ENCODE results near the gene TM6SF1. TPM values are rescaled to one million over a fixed set of nuclear protein-coding genes. Genes with fewer than 3 reads are reported as not detected.
A peak's percentile ranks its signal among the peaks of the same experiment; 100 is the strongest.
"Not testable (repeated sequence)": the region's sequence is repeated elsewhere in the genome, so short reads cannot be mapped to it uniquely, and the experiment has no call there.

TM6SF1 gene
- polyA plus RNA-seq (ENCODE audit: insufficient read length in 4 of 4), result 1 to 10 TPM; 1.8 to 2.4 (median 2.0) TPM

DNA sequence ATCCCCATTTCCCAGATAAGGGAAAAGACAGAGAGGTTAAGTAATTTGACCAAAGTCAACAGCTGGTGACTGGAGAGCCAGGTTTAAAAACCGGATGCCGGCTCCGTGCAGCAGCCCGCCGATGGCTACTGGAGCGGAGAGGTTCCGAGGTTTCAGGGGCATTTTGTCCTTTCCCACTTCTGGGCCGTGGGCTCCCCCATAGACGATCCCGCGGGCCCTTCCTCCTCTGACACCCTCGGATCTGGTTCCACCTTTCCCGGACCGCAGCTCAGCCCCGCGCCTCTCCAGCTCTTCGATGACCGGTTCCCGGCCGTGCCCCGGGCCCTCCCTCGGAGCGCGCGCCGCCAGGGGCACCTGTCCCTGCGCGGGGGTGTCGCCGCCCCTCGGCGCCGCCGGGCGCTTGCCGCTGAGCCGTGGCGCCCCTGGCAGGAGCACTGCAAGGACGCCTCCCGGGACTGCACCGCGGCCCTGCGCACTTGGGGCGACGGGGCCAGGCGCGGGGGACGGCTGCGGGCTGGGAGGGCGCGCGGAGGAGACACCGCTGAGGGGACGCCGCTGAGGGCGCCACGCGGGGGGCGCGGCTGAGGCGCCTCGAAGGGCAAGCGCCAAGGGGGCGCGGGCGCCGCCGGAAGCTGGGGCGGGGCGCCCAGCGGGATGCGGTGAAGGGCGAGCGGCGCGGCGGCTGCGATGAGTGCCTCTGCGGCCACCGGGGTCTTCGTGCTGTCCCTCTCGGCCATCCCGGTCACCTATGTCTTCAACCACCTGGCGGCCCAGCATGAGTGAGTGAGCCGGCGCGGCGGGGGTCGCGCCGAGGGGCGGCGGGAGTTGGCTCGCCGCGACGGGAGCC is at the start of gene TM6SF1:
Gene TM6SF1 (plus strand): TSS at position 652 of the 847 bp plus-strand sequence. CDS start 36 bp downstream, at position 688.
- no peak for DNase-seq (ENCODE audit: low read depth in 4 of 4, low spot score in 3 of 4)

DNA sequence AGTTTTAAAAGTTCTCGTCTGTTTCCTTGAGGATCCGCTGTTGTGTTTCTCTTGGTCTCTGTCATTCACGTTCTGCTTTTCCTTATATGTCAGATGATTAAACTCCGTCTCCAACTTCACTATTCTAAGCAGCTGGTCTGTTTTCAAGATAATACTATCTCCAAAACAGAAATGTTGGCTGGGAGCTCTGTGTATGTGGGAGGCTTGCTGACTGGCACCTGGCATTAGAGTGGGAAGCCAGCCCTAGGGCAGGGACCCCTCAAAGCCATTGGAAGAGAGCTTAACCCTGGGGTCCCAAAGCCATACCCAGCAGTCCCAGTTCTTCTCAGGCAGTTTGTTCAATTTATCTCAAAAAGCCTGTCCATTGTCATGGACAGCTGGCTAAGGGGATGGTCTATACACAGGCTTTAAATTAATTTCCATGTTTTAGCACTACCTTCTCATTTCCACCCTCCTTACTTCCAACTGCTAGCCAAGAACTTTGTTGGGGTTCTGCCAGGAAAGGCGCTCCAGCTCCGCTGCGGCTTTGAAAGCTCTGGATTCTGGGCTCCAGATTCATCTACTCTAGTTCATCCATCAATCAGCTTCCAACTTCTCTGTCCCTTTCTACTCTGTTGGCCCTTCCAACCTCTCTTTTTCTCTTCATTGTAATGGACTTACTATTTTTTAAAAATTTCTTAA is 49.6 kb upstream of the TM6SF1 start:
- no peak for DNase-seq (ENCODE audit: low read depth in 4 of 4, low spot score in 3 of 4)

DNA sequence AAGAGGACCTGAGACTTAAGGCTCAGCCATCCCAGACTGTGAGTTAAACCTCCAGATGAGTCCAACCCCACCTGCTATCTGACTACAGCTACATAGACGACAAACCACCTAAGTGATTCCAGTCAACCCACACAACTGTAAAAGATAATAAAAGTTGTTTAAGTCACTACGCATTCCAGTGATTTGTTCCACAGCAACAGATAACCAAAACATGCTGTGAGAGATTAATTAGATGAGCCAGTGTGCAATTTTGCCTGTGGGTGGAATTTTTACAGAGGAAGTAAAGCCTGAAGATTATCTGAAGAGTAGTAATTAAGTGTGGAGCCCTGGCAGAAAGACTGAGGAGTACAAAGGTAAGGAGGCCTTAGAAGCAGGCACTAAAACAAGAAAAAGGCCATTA is 45.8 kb upstream of the TM6SF1 start:
- DNase-seq (ENCODE audit: low read depth in 4 of 4, low spot score in 3 of 4), result peak in 1 of 4 donors; percentile 16

DNA sequence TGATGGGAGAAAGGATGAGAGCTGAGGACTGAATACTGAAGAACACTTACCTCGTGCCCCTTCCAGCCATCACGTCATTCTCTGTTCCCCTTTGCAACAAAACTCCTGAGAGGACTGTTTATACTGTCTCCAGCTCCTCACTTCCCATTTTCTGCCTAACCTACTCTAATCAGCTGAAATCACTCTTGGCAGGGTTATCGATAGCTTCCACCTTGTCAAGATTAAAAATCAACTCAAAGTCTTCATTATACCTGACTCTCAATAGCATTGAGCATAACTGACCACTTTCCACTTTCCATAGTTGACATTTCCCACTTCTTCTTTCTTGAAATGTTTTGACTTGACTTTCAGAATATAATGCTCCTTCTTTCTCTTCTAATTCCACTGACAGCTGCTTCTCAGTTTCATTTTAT is 44.7 kb upstream of the TM6SF1 start:
- no peak for DNase-seq (ENCODE audit: low read depth in 4 of 4, low spot score in 3 of 4)

DNA sequence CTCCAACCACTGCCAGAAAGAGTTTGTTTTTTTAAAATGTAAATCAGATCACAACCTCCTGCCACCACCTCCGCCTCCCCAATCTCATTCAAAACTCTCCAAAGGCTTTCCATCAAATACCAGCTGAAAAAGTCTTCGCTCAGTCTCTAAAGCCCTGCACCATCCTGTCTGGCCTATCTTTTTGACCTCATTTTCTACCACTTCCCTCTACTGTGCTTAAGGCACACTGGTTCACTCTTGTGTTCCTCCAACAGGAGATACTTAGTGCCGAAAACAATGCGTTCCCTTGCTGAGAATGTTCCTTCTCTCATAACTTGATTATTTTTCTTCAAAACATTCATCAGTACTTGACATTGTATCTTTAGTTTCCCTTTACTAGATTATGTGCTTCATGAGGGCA is 43.9 kb upstream of the TM6SF1 start:
- no peak for DNase-seq (ENCODE audit: low read depth in 4 of 4, low spot score in 3 of 4)

DNA sequence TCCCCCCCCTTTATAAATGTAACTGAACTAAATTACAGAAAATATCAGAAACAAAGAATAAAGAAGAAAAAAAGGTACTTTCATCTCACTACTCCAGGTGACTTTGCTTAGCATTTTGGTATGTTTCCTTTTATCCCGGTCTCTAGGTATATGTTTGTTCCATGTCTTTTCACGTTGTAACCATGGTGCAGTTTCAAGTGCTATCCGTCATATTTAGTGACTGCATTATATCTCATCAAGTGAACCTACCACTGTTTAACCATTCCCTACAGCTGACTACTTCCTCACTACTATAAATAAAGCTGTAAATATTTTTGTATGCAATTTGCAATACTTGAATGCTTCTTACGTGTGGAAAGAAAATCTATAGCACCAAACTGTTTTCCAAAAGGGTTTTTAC is 42.6 kb upstream of the TM6SF1 start:
- DNase-seq (ENCODE audit: low read depth in 4 of 4, low spot score in 3 of 4), result no peak

DNA sequence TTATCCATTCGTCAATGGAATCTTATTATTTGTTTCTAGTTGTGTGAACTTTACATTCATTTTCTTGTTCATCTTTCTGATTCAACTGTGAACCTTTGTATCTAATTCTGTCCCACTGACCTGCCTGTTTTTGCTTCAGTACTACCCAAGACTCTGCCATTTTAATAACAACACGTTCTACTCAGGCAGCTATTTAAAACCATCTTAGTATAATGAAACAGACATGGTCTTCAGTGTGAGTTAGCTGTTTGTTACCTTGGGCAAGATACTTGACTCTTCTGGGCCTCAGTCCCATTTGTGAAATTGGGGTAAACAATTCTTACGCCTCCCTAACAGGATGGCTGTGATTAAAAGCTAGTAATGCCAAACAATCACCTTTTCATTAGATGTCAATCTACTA is 42.0 kb upstream of the TM6SF1 start:
- no peak for DNase-seq (ENCODE audit: low read depth in 4 of 4, low spot score in 3 of 4)

DNA sequence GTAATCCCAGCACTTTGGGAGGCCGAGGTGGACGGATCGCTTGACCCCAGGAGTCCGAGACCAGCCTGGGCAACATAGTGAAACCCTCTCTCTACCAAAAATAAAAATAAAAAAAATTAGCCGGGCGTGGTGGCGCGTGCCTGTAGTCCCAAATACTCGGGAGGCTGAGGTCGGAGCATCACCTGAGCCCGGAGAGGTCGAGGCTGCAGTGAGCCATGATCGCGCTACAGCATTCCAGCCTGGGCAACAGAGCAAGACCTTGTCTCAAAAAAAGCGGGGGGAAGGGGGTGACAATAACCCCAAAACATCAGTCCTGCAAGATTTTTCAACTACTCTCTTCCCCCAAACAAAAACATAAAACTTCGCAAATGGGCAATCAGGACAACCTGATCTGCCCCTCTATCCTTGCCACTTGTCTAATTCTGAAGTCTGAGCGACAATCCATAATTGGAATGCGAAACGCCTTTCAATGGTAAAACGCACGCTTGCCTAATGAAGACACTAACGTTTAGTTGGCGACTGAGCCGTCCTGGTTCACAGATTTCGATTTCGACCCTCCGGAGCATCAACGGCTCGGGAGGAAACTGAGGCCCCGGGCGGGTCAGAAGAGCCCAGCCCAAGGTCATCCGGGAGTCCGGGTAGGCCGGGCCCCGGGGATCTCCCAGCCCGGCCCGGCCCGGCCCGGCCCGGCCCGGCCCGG is 41.3 kb upstream of the TM6SF1 start:
- peak in 2 of 4 donors; percentile 6 to 12 for DNase-seq (ENCODE audit: low read depth in 4 of 4, low spot score in 3 of 4)

DNA sequence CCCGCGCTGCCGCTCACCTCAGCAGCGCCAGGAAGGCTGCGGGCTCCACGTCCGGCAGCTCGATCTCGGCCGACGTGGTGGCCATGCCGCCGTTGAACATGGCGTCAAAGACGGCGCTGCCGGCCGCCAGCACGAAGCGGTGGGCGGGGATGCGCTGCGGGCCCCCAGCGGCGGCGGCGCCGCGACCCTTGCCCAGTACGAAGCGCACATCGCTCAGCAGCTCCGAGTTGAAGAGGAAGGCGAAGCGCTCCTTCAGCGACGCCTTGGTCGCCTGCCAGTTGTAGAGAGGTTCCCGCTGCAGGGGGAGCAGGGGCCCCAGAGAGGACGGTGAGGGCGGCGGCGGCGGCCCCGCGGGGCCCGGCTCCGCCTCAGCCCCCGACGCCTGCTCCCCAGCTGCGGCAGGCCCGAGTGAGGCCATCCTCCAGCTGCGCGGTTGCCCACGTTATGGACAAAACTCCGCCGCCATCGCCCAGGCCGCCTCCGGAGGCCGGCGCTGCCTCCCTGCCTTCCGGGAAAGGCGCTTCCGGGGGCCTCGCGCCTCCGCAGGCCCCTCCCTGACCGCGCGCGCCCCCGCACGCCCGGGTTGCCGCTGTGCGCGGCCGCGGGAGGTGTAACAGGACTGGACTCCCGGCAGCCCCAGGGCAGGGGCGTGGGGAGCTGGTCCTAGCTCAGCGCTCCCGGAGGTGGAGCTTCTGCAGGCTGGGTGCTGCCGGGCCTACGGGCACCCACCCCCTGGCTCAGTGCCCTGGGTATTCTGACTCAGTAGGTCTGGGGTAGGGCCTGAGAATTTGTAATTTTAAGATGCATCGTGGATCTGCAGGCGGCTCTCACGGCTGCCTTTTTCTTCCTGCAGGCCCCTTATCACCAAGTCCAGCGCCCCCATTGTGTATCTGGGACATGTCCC is 40.5 kb upstream of the TM6SF1 start, which contains the start of gene BTBD1:
Gene BTBD1 (minus strand): TSS at position 519 of the 904 bp plus-strand sequence. CDS start 101 bp downstream, at position 418.
- DNase-seq (ENCODE audit: low read depth in 4 of 4, low spot score in 3 of 4), result peak; percentile 77 to 83 (median 80)

DNA sequence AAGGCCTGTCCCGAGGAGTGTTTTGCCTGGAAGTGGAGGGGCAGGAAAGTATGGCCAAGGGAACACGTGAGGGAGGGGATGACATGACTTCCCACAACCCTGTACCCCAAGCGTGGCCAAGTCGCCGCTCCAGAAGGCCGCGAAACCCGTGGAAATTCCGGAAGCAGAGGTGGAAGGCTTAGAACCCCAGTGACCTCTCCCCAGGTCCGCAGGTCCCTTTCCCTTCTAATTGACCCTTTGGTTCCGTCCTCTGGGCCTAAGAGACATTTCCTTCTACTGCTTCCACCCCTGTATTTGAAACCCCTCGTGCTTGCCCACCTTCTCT is 39.8 kb upstream of the TM6SF1 start:
- no peak for DNase-seq (ENCODE audit: low read depth in 4 of 4, low spot score in 3 of 4)

DNA sequence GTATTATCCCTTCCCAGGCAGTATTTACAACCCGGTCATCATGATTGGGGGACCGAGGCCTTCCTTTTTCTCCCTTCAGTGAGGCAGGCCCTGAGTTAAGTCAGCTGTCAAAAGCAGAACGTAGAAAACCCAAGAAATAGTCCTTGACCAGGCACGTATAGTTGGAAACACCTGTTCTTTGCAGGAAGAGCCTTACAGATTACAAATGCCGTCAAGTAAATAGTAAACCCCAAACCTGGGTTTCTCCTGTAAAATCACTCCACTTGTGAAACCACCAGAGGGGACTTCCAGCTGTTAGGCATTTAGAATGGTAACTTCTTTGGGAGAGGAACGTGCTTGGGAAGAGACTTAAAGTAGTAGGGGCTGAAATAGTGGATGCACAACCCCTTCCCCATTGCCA is 39.4 kb upstream of the TM6SF1 start:
- DNase-seq (ENCODE audit: low read depth in 4 of 4, low spot score in 3 of 4), result no peak

DNA sequence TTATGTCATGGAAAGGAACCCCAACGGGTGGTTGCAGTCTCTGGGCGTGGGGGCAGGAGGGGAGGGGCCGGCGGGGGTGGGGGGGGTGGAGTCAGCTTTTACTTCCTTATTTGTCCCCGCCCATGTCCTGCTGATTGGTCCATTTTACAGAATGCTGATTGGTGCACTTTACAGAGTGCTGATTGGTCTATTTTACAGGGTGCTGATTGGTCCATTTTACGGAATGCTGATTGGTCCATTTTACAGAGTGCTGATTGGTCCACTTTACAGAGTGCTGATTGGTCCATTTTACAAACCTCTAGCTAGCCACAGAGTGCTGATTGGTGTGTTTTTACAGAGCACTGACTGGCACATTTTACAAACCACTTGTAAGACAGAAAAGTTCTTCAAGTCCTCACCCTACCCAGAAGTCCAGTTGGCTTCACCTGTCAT is 38.2 kb upstream of the TM6SF1 start:
- DNase-seq (ENCODE audit: low read depth in 4 of 4, low spot score in 3 of 4), result not testable (repeated sequence)

DNA sequence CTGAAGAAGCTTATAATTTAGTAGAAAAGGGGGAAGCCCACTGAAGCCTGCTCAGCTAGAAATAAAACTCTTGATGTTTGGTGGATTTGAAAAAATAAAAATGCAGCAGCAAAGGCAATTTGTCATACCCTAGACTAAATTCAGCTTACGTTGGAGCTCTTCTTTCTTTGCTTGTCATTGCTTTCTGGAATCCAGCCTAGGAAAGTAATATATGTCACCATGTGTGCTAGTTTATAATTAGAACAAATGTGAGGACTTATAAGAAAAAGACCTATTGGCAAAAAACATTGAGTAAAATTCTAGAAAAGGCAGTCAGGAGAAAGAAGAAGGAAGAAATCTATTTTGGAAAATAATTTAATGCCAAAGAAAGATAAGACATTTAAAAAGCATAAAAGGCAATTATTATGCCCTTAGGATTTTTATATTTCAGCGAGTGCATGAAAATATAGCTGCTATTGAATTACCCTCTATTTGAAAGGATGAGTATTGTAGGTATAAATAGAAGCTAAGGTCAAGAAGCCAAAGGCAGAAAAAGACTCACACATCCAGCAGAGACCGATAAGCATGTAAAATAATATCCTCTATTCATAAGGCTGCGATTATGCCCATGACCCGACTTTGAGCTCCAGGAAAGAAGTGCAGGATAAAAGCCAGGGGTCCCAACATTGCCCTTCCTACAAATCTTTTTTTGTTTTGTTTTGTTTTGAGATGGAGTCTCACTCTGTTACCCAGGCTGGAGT is 29.8 kb upstream of the TM6SF1 start:
- no peak for DNase-seq (ENCODE audit: low read depth in 4 of 4, low spot score in 3 of 4)

DNA sequence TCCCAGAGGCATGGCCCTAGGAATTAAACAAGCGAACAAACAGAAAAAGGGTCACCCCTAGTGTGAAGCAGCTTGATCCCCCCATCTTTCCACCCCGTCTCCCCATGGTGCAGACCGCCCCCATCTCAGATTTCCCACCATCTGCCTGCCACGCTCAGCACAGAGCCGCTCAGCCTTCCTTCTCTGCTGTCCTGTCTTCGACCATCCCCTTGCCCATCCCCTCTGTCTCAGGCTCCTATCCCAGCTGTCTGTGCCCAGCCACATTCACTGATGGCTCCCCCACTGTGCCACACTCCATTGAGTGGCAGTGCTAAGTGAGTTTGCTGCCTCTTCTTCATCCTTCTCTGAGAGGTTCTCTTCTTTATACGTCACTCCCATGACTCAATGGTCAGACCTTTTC is 28.7 kb upstream of the TM6SF1 start:
- no peak for DNase-seq (ENCODE audit: low read depth in 4 of 4, low spot score in 3 of 4)

DNA sequence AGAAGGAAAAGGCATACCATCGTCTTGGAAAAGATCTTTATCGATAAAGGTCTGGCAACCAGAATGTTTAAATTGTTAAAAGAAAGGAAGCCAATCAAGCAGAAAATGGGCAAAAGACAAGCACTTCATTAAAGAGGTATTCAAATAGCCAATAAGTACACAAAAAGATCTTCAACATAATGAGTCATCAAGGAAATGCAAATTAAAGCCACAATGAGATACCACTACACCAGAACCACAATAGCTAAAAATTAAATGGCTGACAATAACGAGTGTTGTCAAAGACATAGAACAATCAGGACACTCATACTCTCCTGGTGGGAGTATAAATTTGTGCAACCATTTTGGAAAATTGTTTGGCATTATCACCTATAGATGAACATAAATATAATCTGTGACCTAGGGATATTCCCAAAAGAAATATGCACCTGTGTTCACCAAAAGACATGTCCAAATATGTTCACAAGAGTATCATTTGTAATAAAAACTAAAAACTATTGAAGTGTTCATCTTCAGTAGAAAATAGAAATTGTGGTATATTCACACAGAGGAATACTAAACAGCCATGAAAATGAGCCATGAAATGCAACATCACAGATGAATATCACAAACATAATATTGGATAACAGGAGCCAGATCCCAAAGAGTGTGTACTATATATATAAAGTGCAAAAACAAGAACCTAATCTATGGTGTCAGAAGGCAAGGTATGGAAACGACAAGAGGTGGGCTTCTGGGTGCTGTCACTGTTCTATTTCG is 26.0 kb upstream of the TM6SF1 start:
- DNase-seq (ENCODE audit: low read depth in 4 of 4, low spot score in 3 of 4), result no peak

DNA sequence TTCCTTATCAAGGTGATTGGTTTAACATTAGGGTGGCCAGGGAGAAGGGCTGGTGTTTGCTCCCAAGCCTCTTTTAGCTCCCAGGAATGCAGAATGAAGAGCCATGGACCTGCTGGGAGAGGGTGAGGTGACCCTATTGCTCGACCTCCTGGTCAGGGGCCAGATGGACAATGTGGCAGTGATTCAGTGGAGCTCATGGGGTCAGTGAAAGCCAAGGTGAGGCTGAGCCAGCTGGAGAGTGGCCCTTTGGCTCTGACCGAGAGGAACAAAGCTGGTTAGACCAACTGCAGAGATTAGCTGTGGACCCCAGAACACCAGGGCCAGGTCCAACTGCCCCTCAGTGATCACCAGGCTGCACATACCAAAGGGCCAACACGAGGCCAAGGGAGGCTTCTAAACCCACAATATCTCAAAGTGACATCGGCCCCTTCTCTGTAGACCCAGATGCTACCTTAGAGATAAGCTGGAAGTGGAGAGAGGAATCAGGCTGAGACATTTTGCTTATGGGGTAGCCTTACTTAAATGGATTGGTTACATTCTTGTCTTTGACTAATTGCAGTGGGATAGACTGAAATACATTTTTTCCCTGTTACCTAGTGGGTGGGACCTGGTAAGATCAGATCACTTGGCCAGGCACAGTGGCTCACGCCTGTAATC is 24.6 kb upstream of the TM6SF1 start:
- no peak for DNase-seq (ENCODE audit: low read depth in 4 of 4, low spot score in 3 of 4)

DNA sequence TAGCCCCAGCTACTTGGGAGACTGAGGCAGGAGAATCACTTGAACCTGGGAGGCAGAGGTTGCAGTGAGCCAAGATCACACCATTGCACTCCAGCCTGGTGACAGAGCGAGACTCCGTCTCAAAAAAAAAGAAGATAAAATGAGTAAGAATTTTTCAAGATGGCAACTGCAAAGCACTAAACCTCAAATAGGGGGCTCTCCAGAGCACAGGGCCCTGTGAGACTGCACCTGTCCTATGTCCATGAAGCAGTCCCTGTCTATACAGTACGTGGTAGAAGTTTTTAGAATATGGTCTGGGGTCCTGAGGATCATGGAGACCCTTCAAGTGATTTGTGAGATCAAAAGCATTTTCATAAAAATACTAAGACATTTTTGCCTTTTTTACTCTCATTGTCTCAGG is 22.0 kb upstream of the TM6SF1 start:
- DNase-seq (ENCODE audit: low read depth in 4 of 4, low spot score in 3 of 4), result not testable (repeated sequence)

DNA sequence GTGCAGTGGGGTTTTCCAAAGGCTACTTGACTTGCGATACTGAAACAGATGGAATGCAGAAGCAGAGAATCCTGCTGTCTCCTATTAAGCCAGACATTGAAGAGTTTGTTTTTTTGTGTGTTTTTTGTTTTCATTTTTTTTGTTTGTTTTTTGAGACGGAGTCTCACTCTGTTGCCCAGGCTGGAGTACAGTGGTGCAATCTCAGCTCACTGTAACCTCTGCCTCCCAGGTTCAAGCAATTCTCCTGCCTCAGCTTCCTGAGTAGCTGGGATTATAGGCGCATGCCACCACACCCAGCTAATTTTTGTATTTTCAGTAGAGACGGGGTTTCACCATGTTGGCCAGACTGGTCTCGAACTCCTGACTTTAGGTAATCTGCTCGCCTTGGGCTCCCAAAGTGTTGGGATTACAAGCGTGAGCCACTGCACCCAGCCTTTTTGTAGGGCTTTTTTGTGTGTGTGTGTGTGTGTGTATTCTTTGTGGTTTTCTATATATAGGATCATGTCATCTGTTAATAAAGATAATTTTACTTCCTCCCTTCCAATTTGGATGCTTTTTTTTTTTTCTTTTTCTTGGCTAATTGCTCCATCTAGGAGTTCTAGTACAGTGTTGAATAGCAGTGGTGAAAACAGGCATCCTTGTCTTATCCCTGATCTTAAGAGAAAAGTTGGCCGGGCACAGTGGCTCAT is 21.4 kb upstream of the TM6SF1 start:
- not testable (repeated sequence) for DNase-seq (ENCODE audit: low read depth in 4 of 4, low spot score in 3 of 4)

Measured in left renal pelvis (tissue), 4 donors.